Activated B cell treated with CpG ODN at 0.5 μM for 24 hours (primary cell): Measurements from ENCODE around the gene APLP1. TPM values are rescaled to one million over a fixed set of nuclear protein-coding genes. Genes with fewer than 3 reads are reported as not detected.
A peak's percentile ranks its signal among the peaks of the same experiment; 100 is the strongest.
"Not testable (repeated sequence)": the region's sequence is repeated elsewhere in the genome, so short reads cannot be mapped to it uniquely, and the experiment has no call there.

ENCODE experiments used
- ATAC-seq: fragments of 200-7000 bp; cut with Tn5 transposase; one replicate; pipeline ENCODE4 v1.10.0; 2021; ENCODE audit warnings: low read depth, mild to moderate bottlenecking, moderate library complexity
- CTCF ChIA-PET: fragments of 350-600 bp; sonication (Branson Sonifier 250); formaldehyde crosslinking; loops from one replicate; lab custom pipeline; 2021; ENCODE audit warnings: antibody characterized with exemption; lab: Charles Lee
- POLR2A ChIA-PET: fragments of 350-600 bp; sonication (Branson Sonifier 250); formaldehyde crosslinking; loops from one replicate; lab custom pipeline; 2021; ENCODE audit warnings: antibody characterized with exemption; lab: Charles Lee
- DNase-seq: peaks from one replicate; pipeline ENCODE4 v3.0.0; 2022
- H3K27ac Mint-ChIP-seq: one replicate; pipeline ENCODE4 v1.8.0; 2020; ENCODE audit warnings: mixed read lengths
- H3K27me3 Mint-ChIP-seq: one replicate; pipeline ENCODE4 v1.8.0; 2021; ENCODE audit warnings: mixed read lengths
- H3K36me3 Mint-ChIP-seq: one replicate; pipeline ENCODE4 v1.8.0; 2021; ENCODE audit warnings: low read depth, mixed read lengths
- H3K4me1 Mint-ChIP-seq: one replicate; pipeline ENCODE4 v1.8.0; 2021; ENCODE audit warnings: mixed read lengths
- H3K4me3 Mint-ChIP-seq: one replicate; pipeline ENCODE4 v1.8.0; 2020; ENCODE audit warnings: mild to moderate bottlenecking, mixed read lengths
- H3K9me3 Mint-ChIP-seq: one replicate; pipeline ENCODE4 v1.8.0; 2020; ENCODE audit warnings: mixed read lengths
- intact Hi-C: fragments of 100-400 bp; cut with micrococcal nuclease; formaldehyde crosslinking; loops from one replicate; pipeline ENCODE4 v1.15.1; 2024
- total RNA-seq: library from RNA; stranded (reverse); gene quantifications from 2 replicates; pipeline ENCODE4 v1.2.3, GENCODE V29; 2022
- TF ChIP-seq, protein P1 (sequence below): fragments of 200-600 bp; IDR thresholded peaks from one replicate; pipeline ENCODE4 v1.8.0; 2022; ENCODE audit warnings: antibody characterized with exemption, mild to moderate bottlenecking

The APLP1 gene
- total RNA-seq, 1 donor from 2014 or later = not detected

GRCh38 chr19:35908973-35909683 is 40.8 kb downstream of the APLP1 start:
- ChIA-PET CTCF (no interaction called here), POLR2A (interaction anchor here (0.6 to 2.0 kb wide), 7 partner anchors 9 to 208 kb away, joined by 3 to 25 read pairs (median 8); partner anchors contain the start of gene NFKBID)
- peak overlapping the region; percentile 67 for H3K4me3 Mint-ChIP-seq
- intact Hi-C loops = loop anchor here (1.0 to 10.0 kb wide), 2 partner anchors 9 to 574 kb away; partner anchors contain the start of gene NFKBID
- DNase-seq (peak; percentile 70), ATAC-seq (peak; percentile 83)
- peaks cover 71% of the 10 kb centered on the region for H3K4me1 Mint-ChIP-seq
- no peaks in the 10 kb centered on the region for H3K9me3 Mint-ChIP-seq
- H3K36me3 Mint-ChIP-seq = no peaks in the 10 kb centered on the region
- no peaks in the 10 kb centered on the region for H3K27me3 Mint-ChIP-seq
- H3K27ac Mint-ChIP-seq = peak overlapping the region; percentile 81
- TF ChIP-seq, protein P1, sequence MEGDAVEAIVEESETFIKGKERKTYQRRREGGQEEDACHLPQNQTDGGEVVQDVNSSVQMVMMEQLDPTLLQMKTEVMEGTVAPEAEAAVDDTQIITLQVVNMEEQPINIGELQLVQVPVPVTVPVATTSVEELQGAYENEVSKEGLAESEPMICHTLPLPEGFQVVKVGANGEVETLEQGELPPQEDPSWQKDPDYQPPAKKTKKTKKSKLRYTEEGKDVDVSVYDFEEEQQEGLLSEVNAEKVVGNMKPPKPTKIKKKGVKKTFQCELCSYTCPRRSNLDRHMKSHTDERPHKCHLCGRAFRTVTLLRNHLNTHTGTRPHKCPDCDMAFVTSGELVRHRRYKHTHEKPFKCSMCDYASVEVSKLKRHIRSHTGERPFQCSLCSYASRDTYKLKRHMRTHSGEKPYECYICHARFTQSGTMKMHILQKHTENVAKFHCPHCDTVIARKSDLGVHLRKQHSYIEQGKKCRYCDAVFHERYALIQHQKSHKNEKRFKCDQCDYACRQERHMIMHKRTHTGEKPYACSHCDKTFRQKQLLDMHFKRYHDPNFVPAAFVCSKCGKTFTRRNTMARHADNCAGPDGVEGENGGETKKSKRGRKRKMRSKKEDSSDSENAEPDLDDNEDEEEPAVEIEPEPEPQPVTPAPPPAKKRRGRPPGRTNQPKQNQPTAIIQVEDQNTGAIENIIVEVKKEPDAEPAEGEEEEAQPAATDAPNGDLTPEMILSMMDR = no peak

GRCh38 chr19:35909684-35910035 is 41.3 kb downstream of the APLP1 start:
- Mint-ChIP-seq H3K4me1 (peaks cover 70% of the 10 kb centered on the region), H3K36me3 (no peaks in the 10 kb centered on the region), H3K4me3 (peak overlapping the region; percentile 67), H3K27ac (peak overlapping the region; percentile 81), H3K9me3 (no peaks in the 10 kb centered on the region), H3K27me3 (no peaks in the 10 kb centered on the region)
- intact Hi-C loops = loop anchor here (1.0 to 10.0 kb wide), 2 partner anchors 9 to 575 kb away; partner anchors contain the start of gene NFKBID
- POLR2A ChIA-PET = interaction anchor here (1.1 to 2.0 kb wide), 3 partner anchors 9 to 20 kb away, joined by 9 to 25 read pairs (median 9); partner anchors contain the start of gene NFKBID
- CTCF ChIA-PET = no interaction called here
- DNase-seq (no peak), ATAC-seq (no peak)
- TF ChIP-seq, protein P1 = no peak

DNA sequence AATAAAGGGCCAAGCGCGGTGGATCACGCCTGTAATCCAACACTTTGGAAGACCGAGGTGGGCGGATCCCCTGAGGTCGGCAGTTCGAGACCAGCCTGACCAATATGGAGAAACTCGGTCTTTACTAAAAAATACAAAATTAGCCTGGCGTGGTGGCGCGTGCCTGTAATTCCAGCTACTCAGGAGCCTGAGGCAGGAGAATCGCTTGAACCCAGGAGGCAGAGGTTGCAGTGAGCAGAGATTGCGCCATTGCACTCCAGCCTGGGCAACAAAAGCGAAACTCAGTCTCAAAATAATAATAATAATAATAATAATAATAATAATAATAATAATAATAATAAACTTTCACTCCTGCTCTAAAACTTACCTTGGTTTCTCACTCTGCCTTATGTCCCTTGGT is 42.0 kb downstream of the APLP1 start:
- peak overlapping the region; percentile 81 for H3K27ac Mint-ChIP-seq

GRCh38 chr19:35911173-35911572 is 42.8 kb downstream of the APLP1 start:
- no peak for ATAC-seq
- intact Hi-C loops = no loop called here
- no peaks in the 10 kb centered on the region for H3K27me3 Mint-ChIP-seq
- DNase-seq = no peak
- POLR2A ChIA-PET = no interaction called here
- no peaks in the 10 kb centered on the region for H3K36me3 Mint-ChIP-seq
- CTCF ChIA-PET = no interaction called here
- TF ChIP-seq, protein P1 = no peak
- H3K4me1 Mint-ChIP-seq = peaks cover 69% of the 10 kb centered on the region
- no peaks in the 10 kb centered on the region for H3K9me3 Mint-ChIP-seq
- no peak overlapping the region for H3K4me3 Mint-ChIP-seq
- peak overlapping the region; percentile 41 for H3K27ac Mint-ChIP-seq

More for the DNA sequence above, 42.0 kb downstream of the APLP1 start:
- CTCF ChIA-PET, H3K27me3 Mint-ChIP-seq, DNase-seq, H3K36me3 Mint-ChIP-seq, H3K9me3 Mint-ChIP-seq, intact Hi-C loops, ATAC-seq, H3K4me3 Mint-ChIP-seq: not testable (repeated sequence)
- H3K4me1 Mint-ChIP-seq = peaks cover 67% of the 10 kb centered on the region
- POLR2A ChIA-PET = interaction anchor here (0.7 to 2.0 kb wide), 2 partner anchors 16 to 19 kb away, joined by 4 to 9 read pairs; no protein-coding TSS in a partner anchor

DNA sequence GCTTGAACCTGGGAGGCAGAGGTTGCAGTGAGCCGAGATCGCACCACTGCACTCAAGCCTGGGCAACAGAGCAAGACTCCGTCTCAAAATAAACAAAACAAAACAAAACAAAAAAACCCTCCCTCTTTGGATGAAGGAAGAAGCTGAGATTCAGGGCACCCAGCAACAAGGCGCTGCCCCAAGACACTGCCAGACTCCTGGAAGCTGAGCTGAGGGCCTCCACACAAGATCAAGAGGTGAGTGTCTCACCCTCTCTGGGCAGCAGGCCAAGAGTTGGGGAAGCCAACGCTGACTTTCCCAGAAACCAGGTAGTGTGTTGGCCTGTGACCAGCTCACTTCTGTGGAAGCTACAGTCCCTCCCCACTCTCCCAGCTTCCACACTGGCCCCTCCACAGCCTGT is 43.4 kb downstream of the APLP1 start:
- no peak for ATAC-seq

More for the DNA sequence above, 43.4 kb downstream of the APLP1 start:
- H3K27ac Mint-ChIP-seq = no peak overlapping the region
- ChIA-PET CTCF (no interaction called here), POLR2A (interaction anchor here (0.6 to 0.7 kb wide), 3 partner anchors 18 to 209 kb away, joined by 3 to 7 read pairs (median 4); partner anchors contain the start of gene THAP8)
- H3K9me3 Mint-ChIP-seq = no peaks in the 10 kb centered on the region
- H3K36me3 Mint-ChIP-seq = no peaks in the 10 kb centered on the region
- DNase-seq = no peak
- intact Hi-C loops = no loop called here
- peaks cover 69% of the 10 kb centered on the region for H3K4me1 Mint-ChIP-seq
- no peaks in the 10 kb centered on the region for H3K27me3 Mint-ChIP-seq
- H3K4me3 Mint-ChIP-seq = no peak overlapping the region
- TF ChIP-seq, protein P1 = no peak
